Measurements from ENCODE around the gene NRP1.
"Not testable (repeated sequence)": the region's sequence is repeated elsewhere in the genome, so short reads cannot be mapped to it uniquely, and the experiment has no call there.

NRP1 gene

GRCh38 chr10:33315891-33316290 lies 18.6 kb downstream of the NRP1 start:
- DNase-seq = no peak

DNA sequence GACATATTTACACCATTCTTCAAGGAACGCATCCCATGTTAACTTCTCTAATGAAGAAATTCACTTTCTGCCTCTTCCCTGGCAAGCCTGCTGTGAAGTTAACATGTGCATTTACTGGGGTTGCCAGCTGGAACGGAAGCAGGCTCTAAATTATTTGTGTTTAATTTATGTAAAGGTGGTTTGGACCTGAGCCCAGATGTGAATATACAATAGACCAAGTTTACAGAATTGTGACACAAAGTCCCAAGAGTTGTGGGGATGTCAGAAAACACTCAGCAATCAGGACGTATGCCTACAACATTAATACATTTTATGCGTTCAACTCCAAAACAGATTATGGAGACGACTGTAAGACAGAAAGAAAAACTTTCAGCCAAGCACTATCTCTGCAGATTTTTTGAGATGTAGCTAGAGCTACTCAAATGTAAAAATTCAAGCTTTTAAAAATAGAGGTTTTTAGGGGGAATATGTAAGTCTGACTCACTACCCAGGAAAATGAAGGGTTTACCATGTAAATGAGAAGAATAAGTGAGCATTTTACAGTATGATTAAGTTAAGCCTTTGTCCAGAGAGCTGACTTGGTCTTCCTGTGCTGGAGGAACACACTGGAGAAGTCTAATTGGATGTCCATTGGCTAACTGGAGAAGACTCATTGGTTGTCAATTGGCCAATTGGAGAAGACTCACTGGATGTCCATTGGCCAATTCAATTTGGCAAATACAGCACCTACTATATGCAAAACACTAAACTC lies 19.5 kb downstream of the NRP1 start:
- no peak for DNase-seq

DNA sequence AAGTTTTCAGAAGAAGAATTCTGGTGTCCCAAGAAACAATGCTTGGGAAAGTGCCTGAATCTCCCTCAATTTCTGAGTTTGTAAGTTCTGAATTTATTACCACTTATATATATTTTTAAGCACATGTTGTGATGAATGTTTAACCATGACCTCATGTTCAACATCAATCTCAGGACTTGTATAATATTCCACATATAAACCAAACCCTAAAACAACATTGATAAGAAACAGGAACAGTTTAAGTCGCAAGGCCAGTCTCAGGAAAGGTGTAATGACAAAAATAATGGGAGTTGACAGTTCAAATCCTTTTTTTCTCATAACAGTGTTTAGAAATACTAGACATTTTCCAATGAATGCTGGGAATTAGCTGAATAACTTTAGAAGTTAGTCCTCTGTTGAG lies 22.8 kb downstream of the NRP1 start:
- DNase-seq = no peak

- no peak for DNase-seq
Observed at GRCh38 chr10:33310853-33311252, 23.6 kb downstream of the NRP1 start.

GRCh38 chr10:33309406-33309805 lies 25.1 kb downstream of the NRP1 start:
- DNase-seq = no peak

GRCh38 chr10:33307835-33308234 lies 26.6 kb downstream of the NRP1 start:
- no peak for DNase-seq

DNA sequence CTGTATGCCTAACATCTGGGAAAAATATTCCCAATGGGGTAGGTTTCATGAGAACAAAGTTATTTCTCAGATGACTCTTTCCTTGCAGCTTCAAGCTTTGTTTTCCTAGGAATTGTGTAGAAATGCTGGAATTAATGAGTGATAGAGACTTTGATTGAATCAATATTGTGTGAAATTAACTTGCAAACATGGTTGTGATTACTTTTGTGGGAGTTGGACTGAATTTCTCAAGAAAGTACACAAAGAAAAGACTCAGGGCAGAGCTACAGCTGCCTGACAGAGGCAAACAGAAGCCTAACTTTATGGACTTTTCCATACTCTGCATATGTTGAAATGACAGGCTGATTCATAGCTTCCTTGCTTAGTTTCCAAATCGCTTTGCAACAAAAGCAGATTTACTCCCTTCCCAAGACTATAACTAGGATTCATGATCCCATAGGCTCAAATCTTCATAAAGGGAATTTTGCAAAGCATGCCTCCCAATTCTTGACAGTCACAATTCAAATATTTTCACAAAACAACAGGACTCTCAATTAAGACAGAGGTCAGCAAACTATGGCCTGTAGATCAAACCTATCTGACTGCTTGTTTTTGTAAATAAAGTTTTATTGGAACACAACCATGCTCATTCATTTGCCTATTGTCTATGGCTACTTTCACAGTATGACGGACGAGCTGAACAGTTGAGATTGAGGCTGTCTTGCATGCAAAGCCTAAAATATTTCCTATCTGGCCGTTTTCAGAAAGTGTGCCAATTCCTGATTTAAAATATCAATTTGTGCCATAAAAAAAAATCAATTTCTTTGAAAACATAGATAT lies 27.6 kb downstream of the NRP1 start:
- DNase-seq = no peak

DNA sequence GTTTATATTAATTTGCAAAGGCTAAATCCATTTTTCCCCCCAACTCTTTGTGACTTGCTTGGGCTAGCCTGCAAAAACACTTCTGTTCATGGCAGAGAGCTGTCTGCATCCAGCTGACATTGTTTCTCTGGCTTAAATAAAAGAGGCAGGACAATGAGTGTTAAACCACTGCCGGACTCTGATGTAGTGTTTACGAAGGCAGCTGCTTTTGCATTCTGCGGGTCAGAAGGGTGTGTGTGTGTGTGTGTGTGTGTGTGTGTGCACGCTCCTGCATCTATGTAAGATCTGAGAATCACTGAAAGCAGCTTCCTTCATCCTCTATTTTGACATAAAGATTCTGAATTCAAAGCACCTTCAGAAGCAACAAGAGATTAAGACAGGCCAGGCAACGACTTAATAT lies 28.3 kb downstream of the NRP1 start:
- DNase-seq = no peak

- DNase-seq = no peak
Observed at GRCh38 chr10:33304423-33305225, 29.8 kb downstream of the NRP1 start.

- DNase-seq = no peak
Observed at GRCh38 chr10:33303988-33304387, 30.5 kb downstream of the NRP1 start.

- DNase-seq = no peak
Observed at GRCh38 chr10:33302208-33302829, 32.1 kb downstream of the NRP1 start.

DNA sequence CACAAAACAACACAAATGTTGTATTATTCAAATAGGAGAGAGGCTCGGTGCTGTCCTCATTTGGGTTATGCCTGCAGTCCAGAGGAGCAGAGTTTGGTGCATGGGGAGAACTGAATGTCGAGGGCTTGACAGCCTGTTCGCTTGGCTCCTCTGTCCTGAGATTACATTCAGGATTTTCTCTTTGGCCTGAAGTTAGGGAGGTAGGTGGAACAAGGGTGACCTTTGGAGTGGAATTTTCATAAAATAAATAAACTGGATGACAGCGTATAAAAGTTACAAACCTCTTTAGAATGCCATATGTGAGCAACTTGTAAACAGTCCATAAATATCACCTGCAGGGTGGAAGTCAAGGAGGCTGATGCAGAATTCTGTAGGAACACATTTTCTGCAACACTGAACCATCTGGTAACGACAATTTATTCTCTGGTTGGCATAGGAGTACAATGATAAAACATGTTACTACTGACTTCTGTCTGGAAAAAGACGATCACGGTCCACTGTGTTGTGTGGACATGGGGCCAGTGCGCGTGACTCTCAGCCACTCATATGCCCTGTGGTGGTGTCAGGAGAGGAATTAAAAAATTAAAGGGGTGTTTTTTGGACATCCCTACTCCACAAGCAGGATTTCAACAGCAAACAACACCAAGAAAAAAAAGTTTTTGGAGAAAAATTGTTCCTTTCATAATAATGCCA lies 33.2 kb downstream of the NRP1 start:
- no peak for DNase-seq

DNA sequence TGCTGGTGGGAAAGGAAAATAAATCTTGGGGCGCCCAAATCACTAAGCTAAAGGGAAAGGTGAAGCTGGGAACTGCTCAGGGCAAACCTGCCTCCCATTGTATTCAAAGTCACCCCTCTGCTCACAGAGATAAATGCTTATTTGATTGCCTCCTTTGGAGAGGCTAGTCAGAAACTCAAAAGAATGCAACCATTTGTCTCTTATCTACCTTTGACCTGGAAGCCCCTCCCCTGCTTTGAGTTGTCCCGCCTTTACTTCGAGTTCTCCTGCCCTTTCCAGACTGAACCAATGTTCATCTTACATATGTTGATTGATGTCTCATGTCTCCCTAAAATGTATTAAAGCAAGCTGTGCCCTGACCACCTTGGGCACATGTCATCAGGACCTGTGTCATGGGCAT lies 33.9 kb downstream of the NRP1 start:
- DNase-seq = not testable (repeated sequence)

DNA sequence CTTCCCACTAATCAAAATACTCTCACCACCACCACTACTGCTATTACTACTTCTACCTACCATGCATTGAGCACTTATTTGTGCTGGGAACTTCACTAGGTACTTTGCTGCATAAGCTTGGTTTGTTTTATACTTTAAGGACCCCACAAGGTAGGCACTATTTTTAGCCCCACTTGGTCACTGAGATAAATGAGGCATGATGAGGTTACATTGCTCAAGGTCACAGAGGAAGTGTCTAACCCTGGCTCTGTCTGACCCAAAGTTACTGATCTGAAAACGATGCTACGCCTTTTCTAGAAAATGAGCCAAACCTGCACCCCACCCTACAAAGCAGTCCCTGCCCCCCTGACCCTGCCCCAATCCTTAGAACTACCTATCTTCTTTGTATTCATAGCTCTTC lies 35.6 kb downstream of the NRP1 start:
- DNase-seq = no peak

DNA sequence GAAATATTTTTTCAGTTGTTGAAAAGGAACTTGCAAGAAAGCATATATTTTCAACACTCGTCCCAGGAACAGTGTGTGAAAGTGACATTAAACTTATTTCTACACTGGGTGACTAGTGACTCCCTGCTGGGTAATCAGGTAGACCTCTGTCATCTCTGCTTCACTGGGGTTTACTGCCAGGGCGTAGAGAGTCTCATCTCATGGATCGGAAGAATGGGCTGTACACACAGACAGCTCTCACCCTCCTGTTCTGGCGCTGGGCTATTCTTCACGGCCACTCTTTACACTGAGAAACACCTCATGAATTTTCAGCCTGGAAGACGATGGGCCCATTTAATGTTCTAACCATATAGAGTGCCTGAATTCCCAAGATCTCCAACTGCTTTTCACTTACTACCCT lies 36.4 kb downstream of the NRP1 start:
- DNase-seq = no peak

DNA sequence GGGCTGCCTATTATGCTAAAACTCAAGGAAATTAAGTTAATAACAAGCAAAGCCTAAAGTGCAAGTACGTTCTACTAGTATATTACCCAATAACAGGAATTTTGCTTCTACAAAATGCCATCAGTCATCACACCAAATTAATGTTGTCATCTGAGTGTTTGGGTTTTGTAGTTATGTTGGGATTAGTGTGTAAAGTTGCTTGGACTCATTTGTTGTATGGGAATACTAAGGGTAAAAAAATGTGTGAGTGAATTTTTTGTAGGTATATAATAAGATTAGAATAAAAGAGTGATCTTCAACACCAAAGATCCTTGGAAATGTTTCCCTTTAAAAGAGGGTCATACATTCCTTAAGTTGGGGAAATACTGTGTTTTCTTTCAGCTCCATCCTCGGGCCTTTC lies 38.6 kb downstream of the NRP1 start:
- no peak for DNase-seq

- DNase-seq = no peak
Observed at GRCh38 chr10:33293531-33294170, 40.8 kb downstream of the NRP1 start.

DNA sequence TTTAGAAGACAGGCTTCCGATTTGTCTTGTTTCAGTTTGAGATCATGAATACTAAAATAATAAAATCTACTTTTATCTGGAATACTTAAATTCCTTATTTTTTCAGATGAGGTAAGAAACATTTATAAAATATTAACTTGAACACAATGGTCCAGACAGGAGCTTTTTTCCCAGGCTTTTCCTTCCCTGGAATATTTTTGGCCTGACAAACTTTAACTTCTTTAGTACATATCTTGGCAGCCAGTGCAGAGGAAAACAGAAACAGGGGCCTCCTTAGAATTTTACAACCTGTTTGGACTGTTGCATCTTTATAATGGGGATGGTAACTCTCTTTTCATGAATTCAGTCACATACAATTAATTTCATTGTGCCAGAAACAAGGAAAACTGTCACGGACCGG lies 41.4 kb downstream of the NRP1 start:
- DNase-seq = no peak

DNA sequence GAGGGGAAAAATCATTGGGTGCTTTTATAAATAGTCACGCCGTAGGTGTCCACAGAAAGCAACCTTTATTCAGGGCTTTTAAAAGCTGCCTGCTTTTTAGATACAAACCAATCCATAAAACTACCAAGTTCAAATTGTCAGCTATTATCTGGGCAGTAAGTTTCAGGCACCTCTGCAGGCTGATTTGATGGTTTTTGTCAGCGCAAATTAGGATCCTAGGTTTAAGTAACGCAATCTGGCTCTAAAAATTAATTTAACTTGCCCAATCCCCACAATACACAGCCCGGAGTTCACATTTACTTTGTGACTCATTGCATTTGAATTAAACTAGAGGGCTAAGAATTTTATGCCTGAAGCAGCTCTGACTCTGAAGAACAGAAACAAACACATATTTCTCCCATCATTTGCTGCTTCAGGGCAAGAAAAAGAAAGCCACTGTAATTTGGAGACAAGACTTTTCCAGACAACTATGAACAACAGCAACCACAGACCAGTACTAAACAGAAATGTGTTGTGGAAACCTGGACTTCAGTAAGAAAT lies 43.3 kb downstream of the NRP1 start:
- peak; percentile 66 for DNase-seq

- DNase-seq = no peak
Observed at GRCh38 chr10:33290321-33291052, 44.0 kb downstream of the NRP1 start.

DNA sequence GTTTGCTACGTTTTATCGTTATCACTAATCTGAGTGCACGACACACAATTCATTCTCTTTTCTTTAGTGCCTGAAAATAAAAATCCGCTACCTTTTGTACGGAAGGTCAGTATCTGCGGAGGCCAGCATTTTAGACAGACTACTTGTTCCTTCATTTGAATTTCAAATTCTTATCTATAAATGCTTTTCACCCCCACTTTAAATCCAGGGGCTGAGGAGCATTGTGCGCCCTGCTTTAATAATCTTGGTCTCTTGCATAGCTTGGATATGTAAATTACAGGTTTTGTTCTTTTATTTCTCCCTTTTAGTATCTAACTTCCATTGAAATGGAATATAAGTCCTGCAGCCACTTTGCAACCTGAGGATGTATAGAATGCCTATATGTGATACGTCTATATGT lies 44.7 kb downstream of the NRP1 start:
- no peak for DNase-seq

All from NCI-H226 (cell line).